ACHN (cell line): ENCODE results near the gene C2orf42.
"Not testable (repeated sequence)": the region's sequence is repeated elsewhere in the genome, so short reads cannot be mapped to it uniquely, and the experiment has no call there.

Source experiments
- DNase-seq: peaks from one replicate; pipeline ENCODE4 v3.0.0-alpha.2; 2015
- in situ Hi-C: cut with HindIII; loops from 2 replicates; pipeline ENCODE4 v1.10.0; 2017; ENCODE audit warnings: low sequenced_read_pairs, low pct_ligation_motif_present, low pct_unique_long_range_greater_than_20kb

Gene C2orf42

DNA sequence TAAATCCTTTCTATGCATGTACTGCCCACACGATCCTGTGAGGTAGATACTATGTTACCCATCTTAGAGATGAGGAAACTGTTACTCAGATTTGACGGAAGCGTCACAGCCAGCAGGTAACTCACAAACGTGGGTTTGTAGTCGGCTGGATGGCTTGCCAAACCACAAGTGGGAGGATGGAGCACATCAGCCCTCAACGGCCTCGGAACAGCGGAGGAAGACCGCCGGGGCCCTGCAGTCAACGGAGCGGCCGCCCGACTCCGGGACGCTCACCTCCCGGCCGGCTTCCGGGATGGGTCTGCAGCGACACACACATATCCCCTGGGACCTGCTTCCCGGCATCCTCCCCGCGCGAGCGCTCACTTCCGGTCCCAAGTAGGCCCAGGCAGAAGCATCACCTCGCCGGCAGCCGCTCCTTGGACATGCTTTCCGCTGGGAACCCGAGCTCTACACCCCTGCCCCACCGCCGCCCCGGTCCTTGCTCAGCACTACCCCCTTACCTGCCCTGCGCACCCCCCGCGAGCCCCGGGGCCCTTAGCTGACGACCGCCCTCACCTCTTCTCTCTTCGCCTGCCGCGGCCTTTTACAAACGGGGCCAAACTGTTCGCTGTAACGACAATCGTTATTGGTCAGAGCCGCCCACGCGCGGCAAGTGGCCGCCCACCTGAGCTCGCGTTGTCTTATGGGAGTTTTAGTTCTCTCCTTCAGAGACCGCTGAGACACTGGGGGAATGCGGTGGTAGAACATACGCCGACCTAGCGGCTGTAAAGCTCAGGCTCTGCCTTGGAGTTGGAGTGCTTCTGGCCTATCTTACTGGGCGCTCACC, at the start of gene C2orf42:
Gene C2orf42, minus strand, starts transcription at position 602 of the 826 bp plus-strand sequence. CDS start 9,034 bp downstream, outside the sequence.
- in situ Hi-C loops: no loop called here
- DNase-seq: peak; percentile 99

DNA sequence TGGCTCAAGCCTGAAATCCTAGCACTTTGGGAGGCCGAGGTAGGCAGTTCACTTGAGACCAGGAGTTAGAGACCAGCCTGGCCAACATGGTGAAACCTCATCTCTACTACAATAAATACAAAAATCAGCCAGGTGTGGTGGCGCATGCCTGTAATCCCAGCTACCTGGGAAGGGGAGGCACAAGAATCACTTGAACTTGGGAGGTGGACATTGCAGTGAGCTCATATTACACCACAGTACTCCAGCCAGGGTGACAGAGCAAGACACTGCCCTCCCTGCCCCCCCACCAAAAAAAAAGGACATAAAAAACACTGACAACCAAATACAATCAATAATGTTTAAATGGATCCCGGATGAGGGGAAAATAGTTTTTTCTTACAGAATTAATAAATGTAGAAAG, 49.8 kb upstream of the C2orf42 start:
- in situ Hi-C loops: no loop called here
- DNase-seq: no peak

DNA sequence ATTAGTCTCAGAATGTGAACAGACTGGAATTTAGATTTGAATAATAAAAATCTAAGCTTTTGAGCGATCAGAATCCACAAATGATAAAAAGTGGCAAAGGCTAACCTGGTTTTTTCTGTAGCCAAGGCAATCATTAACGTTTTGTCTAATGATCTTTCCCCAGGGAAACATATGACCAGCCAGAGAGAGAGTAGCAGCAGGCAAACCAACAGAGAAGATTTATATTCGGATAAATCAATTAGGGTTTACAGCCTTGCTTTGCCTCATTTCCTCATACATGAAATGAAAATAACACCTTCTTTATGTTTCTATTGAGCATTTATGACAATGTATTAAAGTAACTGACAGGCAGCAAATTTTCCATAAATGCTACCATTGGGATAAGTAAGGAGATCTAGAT, 43.1 kb upstream of the C2orf42 start:
- in situ Hi-C loops: no loop called here
- DNase-seq: no peak

DNA sequence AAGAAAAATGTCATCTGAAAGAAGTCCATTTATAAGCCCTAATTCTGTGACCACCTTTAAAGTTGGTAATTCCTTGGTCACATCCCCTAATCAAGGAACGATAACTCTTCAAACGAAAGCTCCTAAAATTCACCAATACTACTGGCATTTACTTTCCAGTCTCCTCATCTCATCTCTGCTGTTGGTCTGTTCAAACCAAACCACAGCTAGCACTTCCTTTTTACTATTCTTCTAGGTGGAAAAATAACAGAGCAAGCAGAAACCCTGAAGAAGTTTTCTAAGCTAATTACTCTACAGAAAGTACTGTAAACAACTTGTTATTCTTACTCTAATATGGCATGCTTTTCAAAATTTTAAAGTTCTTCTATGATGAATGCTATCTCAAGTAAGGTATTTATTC, 36.0 kb upstream of the C2orf42 start:
- in situ Hi-C loops: no loop called here
- DNase-seq: no peak

DNA sequence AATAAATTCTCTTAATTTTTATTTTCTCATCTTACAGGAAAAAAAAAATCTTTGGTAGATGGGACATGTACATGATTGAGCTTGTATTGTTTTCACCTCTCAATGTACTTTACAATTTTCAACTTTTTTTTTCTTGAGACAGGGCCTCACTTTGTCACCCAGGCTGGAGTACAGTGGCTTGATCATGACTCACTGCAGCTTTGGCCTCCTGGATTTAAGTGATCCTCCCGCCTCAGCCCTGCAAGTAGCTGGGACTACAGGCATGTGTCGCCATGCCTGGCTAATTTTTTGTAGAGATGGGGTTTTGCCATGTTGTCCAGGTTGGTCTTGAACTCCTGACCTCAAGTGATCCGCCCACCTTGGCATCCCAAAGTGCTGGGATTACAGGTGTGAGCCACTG, 32.5 kb upstream of the C2orf42 start:
- in situ Hi-C loops, DNase-seq: not testable (repeated sequence)

DNA sequence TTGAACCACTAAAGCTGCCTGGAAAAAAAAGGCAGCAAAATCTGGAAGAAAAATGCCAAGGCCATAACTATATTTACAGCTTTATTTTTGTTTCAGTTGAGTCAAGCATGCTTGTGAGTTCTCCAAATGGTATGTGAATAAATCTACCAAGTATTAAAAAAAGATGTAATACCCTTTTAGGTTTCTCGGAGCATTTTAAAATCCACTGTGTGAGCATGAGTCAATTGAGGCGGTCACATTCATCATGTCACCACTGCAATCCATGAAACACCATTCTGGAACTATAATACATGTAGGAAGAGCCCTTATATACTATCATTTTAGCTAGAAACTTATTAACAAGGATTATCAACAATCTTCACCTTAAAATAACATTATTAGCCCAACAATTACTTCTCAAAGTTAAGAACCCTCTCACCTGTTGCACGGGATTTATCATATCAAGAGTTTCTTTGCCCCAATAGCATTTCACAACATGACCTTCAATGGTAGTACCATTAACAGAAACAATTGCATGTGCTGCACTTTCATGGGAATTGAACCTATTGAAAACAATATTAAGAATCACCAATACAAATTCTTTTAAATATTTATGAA, 24.2 kb upstream of the C2orf42 start:
- DNase-seq: no peak
- in situ Hi-C loops: no loop called here

DNA sequence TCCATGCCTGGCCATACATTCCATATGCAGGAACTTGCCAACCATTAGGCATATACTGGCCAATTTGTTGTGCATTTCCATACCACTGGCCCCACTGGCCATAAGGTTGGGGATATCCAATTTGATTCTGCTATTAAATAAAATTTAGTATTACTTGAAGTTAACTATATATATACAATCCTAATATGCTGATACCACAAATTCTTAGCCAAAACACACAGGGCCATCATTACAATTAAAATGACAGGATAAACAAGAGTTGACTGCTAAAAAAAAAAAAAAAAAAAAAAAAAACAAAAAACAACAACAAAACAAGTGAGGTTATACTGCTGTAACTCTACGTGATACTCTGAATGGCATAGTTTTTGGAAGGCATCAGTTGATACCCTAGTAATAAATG, 23.5 kb upstream of the C2orf42 start:
- in situ Hi-C loops: no loop called here
- DNase-seq: no peak

DNA sequence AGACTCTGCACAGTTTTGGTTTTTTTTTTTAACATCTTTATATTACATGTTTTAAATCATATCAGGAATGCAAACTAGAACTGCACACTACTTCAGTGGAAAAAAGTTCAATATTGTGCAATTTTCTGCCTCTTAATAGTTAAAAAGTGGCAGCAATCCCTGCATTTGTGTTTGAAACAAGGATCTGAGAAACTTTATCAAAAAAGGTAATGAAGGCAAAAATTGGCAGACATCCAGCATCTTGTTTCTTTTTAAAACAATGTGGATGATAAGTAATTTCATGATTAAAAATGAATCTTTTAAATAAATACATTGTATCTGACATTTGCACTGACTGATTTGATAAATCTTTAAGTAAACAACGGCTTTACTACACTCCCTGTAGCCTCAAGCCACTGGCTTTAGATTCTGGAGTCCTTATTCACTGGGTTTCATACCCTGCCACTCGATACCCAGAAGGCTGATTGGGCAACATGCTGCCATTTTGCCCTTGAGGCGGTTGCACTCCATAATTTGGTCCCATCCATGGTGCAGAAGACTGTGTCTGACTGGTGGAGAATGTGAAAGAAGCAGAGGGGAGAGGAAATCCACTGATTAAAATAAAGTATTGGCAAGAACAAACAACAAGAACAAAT, 21.6 kb upstream of the C2orf42 start:
- DNase-seq: no peak
- in situ Hi-C loops: no loop called here

DNA sequence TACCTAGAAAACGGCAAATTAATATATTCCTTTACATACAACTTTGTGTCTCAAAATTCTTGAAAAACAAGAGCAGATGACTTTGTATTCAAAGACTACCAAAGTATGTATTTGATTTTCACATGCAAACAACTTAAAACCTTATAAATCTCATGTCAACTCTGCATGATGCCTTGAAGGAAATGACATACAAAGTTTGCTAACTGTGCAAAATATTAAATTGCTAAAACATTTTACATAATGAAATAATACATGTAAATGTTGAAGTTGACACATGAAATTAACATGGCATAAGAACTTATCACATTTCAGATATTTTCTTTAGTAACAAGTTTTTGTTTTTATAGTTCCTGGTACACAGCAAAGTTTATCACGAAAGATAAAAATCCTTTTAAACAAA, 20.8 kb upstream of the C2orf42 start:
- in situ Hi-C loops: no loop called here
- DNase-seq: no peak

DNA sequence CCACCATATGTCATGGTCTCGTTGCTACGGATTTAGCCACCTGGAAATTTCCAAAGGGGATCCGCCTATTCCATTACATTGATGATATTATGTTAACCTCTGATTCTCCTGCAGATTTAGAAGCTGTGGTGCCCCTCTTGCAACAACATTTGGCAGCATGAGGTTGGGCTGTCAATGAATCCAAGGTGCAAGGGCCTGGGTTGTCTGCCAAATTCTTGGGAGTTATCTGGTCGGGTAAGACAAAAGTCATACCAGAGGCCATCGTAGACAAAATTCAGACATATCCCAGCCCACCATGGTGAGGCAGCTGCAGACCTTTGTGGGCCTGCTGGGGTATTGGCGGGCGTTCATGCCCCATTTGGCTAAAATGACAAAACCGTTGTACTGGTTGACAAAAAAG, 13.6 kb upstream of the C2orf42 start:
- in situ Hi-C loops: no loop called here
- no peak for DNase-seq

DNA sequence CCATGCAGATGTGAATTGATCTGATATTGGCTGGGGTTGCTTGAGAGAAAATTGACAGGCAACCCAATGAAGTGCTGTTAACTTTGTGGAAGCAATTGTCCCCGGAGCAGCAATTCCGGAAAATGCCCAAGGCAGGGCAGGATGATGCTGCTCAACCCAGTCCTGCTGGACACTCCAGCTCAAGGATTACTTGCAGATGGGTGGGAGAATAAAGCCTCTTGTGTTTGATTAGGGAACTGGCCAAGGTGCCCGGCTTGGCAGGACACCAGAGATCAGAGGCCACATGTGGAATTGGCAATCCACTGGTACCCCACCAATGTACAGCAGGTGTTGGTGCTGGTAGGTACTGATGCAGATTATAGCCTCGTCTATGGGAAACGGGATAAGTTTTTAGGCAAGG, 12.3 kb upstream of the C2orf42 start:
- in situ Hi-C loops: no loop called here
- DNase-seq: no peak

DNA sequence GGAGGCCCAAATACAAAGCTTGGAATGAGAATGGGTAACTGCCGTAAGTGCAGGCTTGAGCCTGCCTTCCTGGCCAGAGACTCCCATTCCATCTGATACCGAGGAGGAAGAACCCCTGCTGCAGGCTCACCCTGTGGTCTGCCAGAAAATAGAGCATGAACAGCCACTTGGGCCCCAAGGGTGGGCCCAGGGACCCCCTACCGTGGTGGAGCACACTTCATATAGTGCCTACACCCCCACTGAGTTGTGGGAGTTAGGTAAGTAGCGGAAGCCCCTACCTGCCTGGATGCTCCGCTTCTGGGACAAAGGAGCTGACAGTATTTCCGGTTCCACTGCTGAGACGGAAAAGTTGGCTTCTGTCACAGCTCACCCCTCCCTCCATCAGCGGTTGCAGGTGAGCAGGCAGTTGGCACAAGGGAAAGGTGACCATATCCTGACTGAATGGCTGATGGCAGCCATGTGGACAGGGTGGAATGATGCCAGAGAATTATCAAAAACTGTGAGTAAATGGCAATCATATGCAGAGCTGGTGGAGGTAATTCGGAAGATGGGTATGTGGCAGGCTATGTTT, 11.5 kb upstream of the C2orf42 start:
- in situ Hi-C loops: no loop called here

DNA sequence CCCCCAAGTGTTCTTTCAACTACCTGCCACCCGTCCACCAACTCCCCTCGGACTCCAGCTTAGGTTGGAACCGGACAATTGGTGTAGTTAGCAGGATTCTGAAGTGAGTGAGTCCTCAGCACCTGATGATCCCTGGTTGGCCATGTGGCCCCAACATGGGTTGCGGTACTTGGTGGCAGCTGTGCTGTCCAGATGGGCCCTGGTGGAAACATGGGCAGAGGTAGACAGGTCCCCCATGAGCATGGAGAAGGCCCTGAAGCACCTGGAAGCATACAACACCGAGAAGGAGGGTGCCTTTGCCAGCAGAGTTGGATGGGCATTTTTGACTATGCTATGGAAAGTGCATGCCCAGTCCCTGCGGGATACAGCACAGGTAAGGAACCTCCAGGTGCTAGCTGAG, 11.0 kb upstream of the C2orf42 start:
- DNase-seq: no peak
- in situ Hi-C loops: no loop called here

More for the DNA sequence above, 11.5 kb upstream of the C2orf42 start:
- DNase-seq: no peak

DNA sequence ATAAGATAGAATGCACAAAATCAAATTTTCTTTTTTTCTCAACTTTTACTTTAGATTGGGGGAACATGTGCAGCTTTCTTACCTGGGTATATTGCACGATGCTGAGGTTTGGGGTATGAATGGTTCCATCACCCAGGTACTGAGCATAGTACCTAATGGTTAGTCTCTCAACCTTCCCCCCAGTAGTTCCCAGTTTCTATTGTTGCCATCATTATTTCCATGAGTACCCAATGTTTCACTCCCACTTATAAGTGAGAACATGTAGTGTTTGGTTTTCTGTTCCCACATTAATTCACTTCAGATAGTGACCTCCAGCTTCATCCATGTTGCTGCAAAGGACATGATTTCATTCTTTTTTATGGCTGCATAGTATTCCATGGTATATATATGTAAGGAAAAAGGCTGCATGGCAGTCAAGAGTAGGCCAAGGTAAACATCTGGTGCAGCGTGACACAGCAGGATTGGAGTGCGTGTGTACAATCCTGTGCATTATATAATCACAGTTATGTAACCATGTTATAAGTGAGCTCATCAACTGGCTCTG, 10.5 kb upstream of the C2orf42 start:
- DNase-seq: no peak
- in situ Hi-C loops: no loop called here

DNA sequence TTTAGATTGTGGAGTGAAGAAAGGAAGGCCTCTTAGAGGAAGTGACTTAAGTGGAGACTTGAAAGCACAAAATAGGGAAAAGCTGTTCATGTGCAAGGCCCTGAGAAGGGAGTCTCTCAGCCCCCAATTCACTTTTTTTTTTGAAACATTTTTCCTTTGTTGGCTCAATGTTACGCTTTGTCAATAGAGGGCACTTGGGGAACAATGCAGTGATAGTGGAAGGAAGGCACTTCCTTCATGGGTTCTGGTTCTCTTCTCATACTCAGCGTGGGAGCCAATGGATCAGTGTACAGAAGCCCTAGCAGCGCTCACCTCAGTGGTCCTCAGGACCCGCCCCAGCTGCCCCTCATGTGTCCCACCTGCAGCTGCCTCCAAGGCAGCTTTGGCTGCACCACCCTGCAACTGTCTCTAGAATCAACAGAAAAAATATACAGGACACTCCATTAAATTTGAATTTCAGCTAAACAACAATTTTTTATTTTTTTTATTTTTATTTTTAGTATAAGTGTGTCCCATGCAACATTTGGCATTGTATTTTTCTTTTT, 8.6 kb upstream of the C2orf42 start:
- in situ Hi-C loops: no loop called here
- DNase-seq: no peak

DNA sequence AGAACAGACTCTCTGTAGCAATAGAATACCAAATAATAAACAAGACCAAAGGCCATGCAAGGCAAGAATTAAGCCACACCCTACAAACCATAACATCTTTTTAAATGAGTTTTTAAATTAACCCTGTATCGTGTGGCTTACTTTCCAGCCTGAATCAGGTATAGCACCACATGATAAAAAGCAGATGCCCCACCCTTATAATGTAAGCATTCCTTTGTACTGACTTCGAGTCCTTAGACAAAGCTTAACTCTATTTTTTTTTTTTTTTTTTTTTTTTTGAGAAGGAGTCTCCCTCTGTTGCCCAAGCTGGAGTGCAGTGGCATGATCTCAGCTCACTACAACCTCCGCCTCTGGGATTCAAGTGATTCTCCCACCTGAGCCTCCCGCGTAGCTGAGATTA, 1.7 kb upstream of the C2orf42 start:
- in situ Hi-C loops: no loop called here
- DNase-seq: no peak

DNA sequence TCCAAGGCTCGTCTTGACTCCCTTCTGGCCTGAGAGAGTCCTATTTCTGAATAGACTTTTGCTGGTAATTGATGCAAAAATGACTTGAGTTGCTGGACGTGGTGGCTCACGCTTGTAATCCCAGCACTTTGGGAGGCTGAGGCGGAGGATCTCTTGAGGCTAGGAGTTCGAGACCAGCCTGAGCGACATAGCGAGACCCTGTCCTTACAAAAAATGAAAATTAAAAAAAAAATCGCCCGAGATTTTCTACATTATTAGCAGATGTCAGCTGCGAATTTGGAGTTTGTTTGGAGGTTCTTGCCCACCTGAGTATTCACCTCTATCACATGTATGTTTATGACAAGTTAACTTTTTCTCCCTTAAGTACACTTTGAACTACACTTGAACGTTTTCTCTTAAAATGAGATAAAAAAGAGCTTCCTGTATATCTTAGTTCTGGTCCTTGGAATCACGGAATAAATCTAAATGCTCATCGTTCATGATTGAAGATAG, 471 bp upstream of the C2orf42 start:
- in situ Hi-C loops: no loop called here
- no peak for DNase-seq

DNA sequence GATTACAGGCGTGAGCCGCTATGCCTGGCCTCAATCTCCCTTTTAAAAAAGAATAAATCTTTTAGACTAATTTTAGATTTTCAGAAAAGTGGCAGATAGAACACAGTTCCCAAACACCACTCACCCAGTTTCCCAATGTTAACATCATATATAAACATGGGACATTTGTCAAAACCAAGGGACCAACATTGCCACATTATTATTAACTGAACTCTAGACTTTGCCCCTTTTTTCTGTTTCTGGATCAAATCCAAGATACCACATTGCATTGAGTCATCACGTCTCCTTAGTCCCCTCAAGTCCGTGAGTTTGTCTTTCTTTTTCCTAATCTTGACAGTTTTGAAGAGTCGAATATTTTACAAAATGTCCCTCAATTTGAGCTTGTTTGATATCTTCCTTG, 2.4 kb downstream of the C2orf42 start:
- in situ Hi-C loops: no loop called here

DNA sequence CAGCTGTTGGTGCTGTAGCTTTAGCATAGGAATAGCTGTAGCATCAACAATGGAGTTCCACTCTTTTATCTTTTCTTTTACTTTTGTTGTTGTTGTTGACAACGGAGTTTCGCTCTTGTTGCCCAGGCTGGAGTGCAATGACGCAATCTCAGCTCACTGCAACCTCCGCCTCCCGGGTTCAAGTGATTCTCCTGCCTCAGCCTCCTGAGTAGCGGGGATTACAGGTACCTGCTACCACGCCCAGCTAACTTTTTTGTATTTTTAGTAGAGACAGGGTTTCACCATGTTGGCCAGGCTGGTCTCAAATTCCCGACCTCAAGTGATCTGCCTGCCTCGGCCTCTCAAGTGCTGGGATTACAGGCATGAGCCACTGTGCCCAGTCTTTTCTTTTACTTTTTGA, 3.6 kb downstream of the C2orf42 start:
- in situ Hi-C loops: not testable (repeated sequence)

More for the DNA sequence above, 2.4 kb downstream of the C2orf42 start:
- DNase-seq: no peak

More for the DNA sequence above, 3.6 kb downstream of the C2orf42 start:
- DNase-seq: not testable (repeated sequence)
